HEK293 (cell line): ENCODE results near the gene CXCL14.

Experiments
- CTCF ChIP-seq: fragments of 450-650 bp; formaldehyde crosslinking; IDR thresholded peaks from 2 replicates; pipeline ENCODE4 v1.5.1; 2016; ENCODE audit warnings: missing biosample characterization, missing genetic modification characterization
- ZBTB7A ChIP-seq: fragments of 450-650 bp; formaldehyde crosslinking; IDR thresholded peaks from 2 replicates; pipeline ENCODE4 v1.5.1; 2016; ENCODE audit warnings: low read depth, missing biosample characterization, missing genetic modification characterization
- ZNF121 ChIP-seq: fragments of 450-650 bp; formaldehyde crosslinking; IDR thresholded peaks from 2 replicates; pipeline ENCODE4 v1.5.1; 2016; ENCODE audit warnings: missing biosample characterization, missing genetic modification characterization
- ZNF558 ChIP-seq: fragments of 450-650 bp; formaldehyde crosslinking; IDR thresholded peaks from 2 replicates; pipeline ENCODE4 v1.5.1; 2016; ENCODE audit warnings: missing biosample characterization, missing genetic modification characterization

GRCh38 chr5:135556620-135557019 is 22.2 kb downstream of the CXCL14 start:
- TF ChIP-seq ZBTB7A (tag by site-specific recombination): no peak
- TF ChIP-seq ZNF121 (tag by site-specific recombination): no peak
- TF ChIP-seq CTCF (tag by site-specific recombination): no peak
- no peak for TF ChIP-seq ZNF558
